Neutrophil (primary cell): ENCODE measurements around the gene APOBEC3F.
A peak's percentile ranks its signal among the peaks of the same experiment; 100 is the strongest.

ENCODE experiments used
- H3K27ac ChIP-seq: fragments of 200-600 bp; sonication (generic); 2 replicates; pipeline ENCODE4 v1.5.1; 2016; ENCODE audit warnings: mild to moderate bottlenecking, moderate library complexity
- H3K27me3 ChIP-seq: fragments of 200-600 bp; sonication (generic); 2 replicates; pipeline ENCODE4 v1.6.0; 2016; ENCODE audit warnings: mild to moderate bottlenecking
- H3K36me3 ChIP-seq: fragments of 200-600 bp; sonication (generic); 2 replicates; pipeline ENCODE4 v1.5.1; 2017
- H3K4me1 ChIP-seq, 2 experiments: fragments of 200-600 bp in 1 of 2; sonication (generic) in 1 of 2; 1 replicate in 1 of 2; 2 replicates in 1 of 2; pipeline versions ENCODE4 v1.5.1 to v1.6.1; 2013 to 2016; ENCODE audit warnings: low read depth in 1 of 2, low read length in 1 of 2, mild to moderate bottlenecking in 1 of 2, moderate library complexity in 1 of 2; ENCODE audit not compliant: control insufficient read depth in 1 of 2, insufficient read depth in 1 of 2
- H3K4me3 ChIP-seq, 2 experiments: fragments of 200-600 bp in 1 of 2; sonication (generic) in 1 of 2; 1 replicate in 1 of 2; 2 replicates in 1 of 2; pipeline ENCODE4 v1.5.1; 2013 to 2016; ENCODE audit warnings: low read depth in 1 of 2, low read length in 1 of 2, mild to moderate bottlenecking in 1 of 2, moderate library complexity in 1 of 2
- H3K9me3 ChIP-seq: fragments of 200-600 bp; sonication (generic); 2 replicates; pipeline ENCODE4 v1.5.1; 2016
- CTCF ChIP-seq: fragments of 200-600 bp; sonication (generic); IDR thresholded peaks from 2 replicates; pipeline ENCODE4 v1.5.1; 2016; ENCODE audit warnings: antibody characterized with exemption

Gene APOBEC3F

GRCh38 chr22:39095971-39096370, 55.3 kb downstream of the APOBEC3F start:
- no peaks in the 10 kb centered on the region for H3K9me3 ChIP-seq
- TF ChIP-seq CTCF, result no peak
- H3K4me1 ChIP-seq, result peaks cover 64 to 80% of the 10 kb centered on the region in 2 experiments
- H3K27ac ChIP-seq, result peak overlapping the region; percentile 79
- H3K27me3 ChIP-seq, result no peaks in the 10 kb centered on the region
- H3K36me3 ChIP-seq, result no peaks in the 10 kb centered on the region
- no peak overlapping the region for H3K4me3 ChIP-seq

DNA sequence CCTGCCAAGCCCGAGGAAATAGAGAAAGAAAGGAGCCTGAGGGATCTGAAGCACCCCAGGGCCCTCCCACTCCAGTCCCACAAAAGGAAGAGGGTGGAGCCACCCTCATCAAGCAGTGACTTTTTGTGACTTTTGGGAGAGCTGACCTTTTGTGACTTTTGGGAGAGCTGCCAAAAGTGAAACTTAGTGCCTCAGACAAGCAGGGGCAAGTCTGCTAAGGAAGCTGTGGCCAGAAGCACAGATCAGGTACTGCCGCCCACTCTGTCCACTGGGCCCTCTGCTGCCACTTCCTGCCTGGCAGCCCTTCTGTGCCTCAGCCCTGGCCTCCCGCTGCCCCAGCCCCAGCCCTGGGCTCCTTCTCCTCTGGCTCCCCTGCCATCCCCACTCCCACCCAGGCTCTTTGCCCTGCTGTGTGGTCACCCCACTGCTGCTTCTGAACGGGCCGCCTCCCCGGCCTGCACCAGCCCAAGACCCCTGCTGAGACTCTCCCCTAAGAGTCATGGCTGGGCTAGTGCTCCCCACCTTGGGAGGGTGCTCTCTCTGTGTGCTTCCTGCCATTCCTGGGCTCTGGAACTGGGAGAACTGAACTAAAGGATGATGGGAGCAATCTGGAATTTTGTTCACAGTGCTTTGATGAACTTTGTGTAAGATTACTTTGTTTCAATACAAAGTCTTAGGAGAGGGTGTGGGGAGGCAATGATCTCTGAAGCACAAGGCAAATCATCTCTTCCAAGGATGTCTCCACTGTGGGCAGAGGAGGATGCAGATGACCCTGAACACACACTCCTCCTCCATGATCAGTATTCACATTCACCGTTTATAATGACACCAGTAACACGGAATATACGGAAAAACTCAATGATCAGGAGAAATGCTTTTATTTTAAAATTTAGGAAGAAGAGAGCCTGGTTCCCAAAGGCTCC, 56.7 kb downstream of the APOBEC3F start, which contains the start of gene APOBEC3H:
TSS of gene APOBEC3H (plus strand) at position 147 of the 923 bp plus-strand sequence. CDS start 3,035 bp downstream, outside the sequence.
- Histone ChIP-seq H3K27ac (peak within 1 kb of the TSS; percentile 61), H3K9me3 (no peaks in the 10 kb centered on the region), H3K4me1 (peaks cover 50 to 66% of the 10 kb centered on the region in 2 experiments), H3K36me3 (no peaks in the 10 kb centered on the region), H3K4me3 (no peak within 1 kb of the TSS), H3K27me3 (no peaks in the 10 kb centered on the region)
- TF ChIP-seq CTCF, result no peak

DNA sequence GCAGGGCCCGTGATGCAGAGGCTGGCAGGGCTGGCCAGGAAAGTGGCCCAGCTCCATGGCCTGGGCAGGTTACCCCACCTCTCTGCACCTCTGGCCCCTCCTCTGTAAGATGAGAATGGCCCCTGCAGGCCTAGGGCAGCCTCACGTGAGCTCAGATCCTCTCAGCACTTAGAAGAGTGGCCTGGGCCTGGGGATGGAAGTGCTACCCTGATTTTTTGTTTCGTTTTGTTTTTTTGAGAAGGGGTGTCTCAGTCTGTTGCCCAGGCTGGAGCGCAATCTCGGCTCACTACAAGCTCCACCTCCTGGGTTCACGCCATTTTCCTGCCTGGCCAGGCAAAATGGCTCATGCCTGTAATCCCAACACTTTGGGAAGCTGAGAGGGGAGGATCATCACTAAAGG, 57.4 kb downstream of the APOBEC3F start:
- peaks cover 43 to 60% of the 10 kb centered on the region in 2 experiments for H3K4me1 ChIP-seq
- peak overlapping the region; percentile 61 for H3K27ac ChIP-seq
- no peak for TF ChIP-seq CTCF
- H3K9me3 ChIP-seq, result no peaks in the 10 kb centered on the region
- no peaks in the 10 kb centered on the region for H3K36me3 ChIP-seq
- no peaks in the 10 kb centered on the region for H3K27me3 ChIP-seq
- no peak overlapping the region for H3K4me3 ChIP-seq

- Histone ChIP-seq H3K36me3 (no peaks in the 10 kb centered on the region), H3K4me1 (peaks cover 38 to 56% of the 10 kb centered on the region in 2 experiments), H3K27ac (no peak overlapping the region), H3K27me3 (no peaks in the 10 kb centered on the region), H3K9me3 (no peaks in the 10 kb centered on the region), H3K4me3 (no peak overlapping the region)
- no peak for TF ChIP-seq CTCF
Measured at GRCh38 chr22:39098576-39098975, 57.9 kb downstream of the APOBEC3F start.

DNA sequence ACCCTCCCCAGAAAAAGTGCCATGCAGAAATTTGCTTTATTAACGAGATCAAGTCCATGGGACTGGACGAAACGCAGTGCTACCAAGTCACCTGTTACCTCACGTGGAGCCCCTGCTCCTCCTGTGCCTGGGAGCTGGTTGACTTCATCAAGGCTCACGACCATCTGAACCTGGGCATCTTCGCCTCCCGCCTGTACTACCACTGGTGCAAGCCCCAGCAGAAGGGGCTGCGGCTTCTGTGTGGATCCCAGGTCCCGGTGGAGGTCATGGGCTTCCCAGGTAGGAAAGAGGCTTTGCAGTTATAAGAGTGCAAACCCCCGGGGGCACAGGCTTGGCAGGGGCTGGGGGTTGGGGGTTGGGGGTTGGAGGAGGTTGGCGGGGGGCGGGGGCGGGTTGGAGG, 60.6 kb downstream of the APOBEC3F start:
- no peak overlapping the region for H3K4me3 ChIP-seq
- peaks cover 19 to 31% of the 10 kb centered on the region in 2 experiments for H3K4me1 ChIP-seq
- H3K27ac ChIP-seq, result no peak overlapping the region
- TF ChIP-seq CTCF, result no peak
- H3K9me3 ChIP-seq, result no peaks in the 10 kb centered on the region
- H3K27me3 ChIP-seq, result no peaks in the 10 kb centered on the region
- H3K36me3 ChIP-seq, result no peaks in the 10 kb centered on the region
